Testis (tissue), 3 donors: ENCODE results near the gene CEMIP. TPM values are rescaled to one million over a fixed set of nuclear protein-coding genes. Genes with fewer than 3 reads are reported as not detected.

Experiments
- DNase-seq: peaks from one replicate; pipeline ENCODE4 v3.0.0-alpha.2; 2019
- H3K27ac ChIP-seq, 2 donors: fragments of 200-600 bp; sonication (generic); one replicate each; pipeline ENCODE4 v1.5.1; 2019
- H3K27me3 ChIP-seq: fragments of 200-600 bp; sonication (generic); one replicate; pipeline ENCODE4 v1.5.1; 2019
- H3K36me3 ChIP-seq: fragments of 200-600 bp; sonication (generic); one replicate; pipeline ENCODE4 v1.5.1; 2017; ENCODE audit warnings: low read depth; ENCODE audit errors: missing control alignments
- H3K4me1 ChIP-seq: fragments of 200-600 bp; sonication (generic); one replicate; pipeline ENCODE4 v1.5.1; 2019
- H3K4me3 ChIP-seq, 2 donors: fragments of 200-600 bp; sonication (generic); one replicate each; pipeline ENCODE4 v1.5.1; 2017 to 2019
- H3K9me3 ChIP-seq: fragments of 200-600 bp; sonication (generic); one replicate; pipeline ENCODE4 v1.5.1; 2017
- CTCF ChIP-seq, 3 experiments: fragments of 450-650 bp in 2 of 3; fragments of 200-600 bp in 1 of 3; sonication (generic) in 1 of 3; IDR thresholded peaks; one replicate each; pipeline ENCODE4 v1.5.1; 2016 to 2019; ENCODE audit warnings: antibody characterized with exemption in 3 of 3, mild to moderate bottlenecking in 2 of 3, moderate library complexity in 1 of 3
- POLR2A ChIP-seq: fragments of 450-650 bp; IDR thresholded peaks from one replicate; pipeline ENCODE4 v1.6.1; 2017; ENCODE audit warnings: antibody characterized with exemption, mild to moderate bottlenecking, moderate library complexity
- WGBS, 2 donors: methylation state at CpG; one replicate each; pipeline ENCODE4 v1.1.5; 2018; 5-methylcytosine and 5-hydroxymethylcytosine counted together
- intact Hi-C: fragments of 100-400 bp; cut with DNase I; formaldehyde crosslinking; loops from one replicate; pipeline ENCODE4 v1.15.1; 2023; ENCODE audit warnings: low total_unique reads
- polyA plus RNA-seq: library from polyadenylated mRNA; stranded (reverse); fragments of 350-450 nt; fragmentation: Illumina TruSeq; extraction: RNeasy Lipid Tissue Mini Kit (QIAGEN cat#74804); gene quantifications from one replicate; pipeline ENCODE4 v1.2.3, GENCODE V29; 2014; ENCODE audit warnings: low read depth, low replicate concordance; ENCODE audit not compliant: insufficient read depth
- total RNA-seq, 2 donors: library from RNA; depleted of rRNA; stranded (reverse); fragments of >200 nt; gene quantifications; one replicate each; pipeline ENCODE4 v1.2.3, GENCODE V29; 2016

CEMIP gene
- total and polyA plus RNA-seq, 3 donors from 2014 or later, result 7.5 to 21.5 (median 8.3) TPM

- Histone ChIP-seq H3K4me3 (no peak overlapping the region), H3K4me1 (no peaks in the 10 kb centered on the region), H3K36me3 (no peaks in the 10 kb centered on the region), H3K27ac (no peak overlapping the region), H3K27me3 (no peaks in the 10 kb centered on the region), H3K9me3 (no peaks in the 10 kb centered on the region)
- no peak for DNase-seq
- 76 to 84% methylated on average over 7 of the region's 7 CpGs for WGBS, 2 donors
- intact Hi-C loops, result no loop called here
- TF ChIP-seq POLR2A (no peak), CTCF (IDR thresholded peaks at IDR 0.05) (no peak)
These were observed 52.5 kb downstream of the CEMIP start for GRCh38 chr15:80831606-80832224.

GRCh38 chr15:80832686-80833085 is 53.5 kb downstream of the CEMIP start:
- H3K9me3 ChIP-seq, result no peaks in the 10 kb centered on the region
- no peaks in the 10 kb centered on the region for H3K27me3 ChIP-seq
- intact Hi-C loops, result no loop called here
- no peak overlapping the region for H3K4me3 ChIP-seq
- H3K4me1 ChIP-seq, result no peaks in the 10 kb centered on the region
- no peaks in the 10 kb centered on the region for H3K36me3 ChIP-seq
- H3K27ac ChIP-seq, result no peak overlapping the region
- TF ChIP-seq POLR2A, result no peak
- no peak for TF ChIP-seq CTCF (IDR thresholded peaks at IDR 0.05)
- DNase-seq, result no peak
- WGBS, 2 donors, result 61 to 68% methylated on average over 3 of the region's 3 CpGs

GRCh38 chr15:80834402-80834801 is 55.2 kb downstream of the CEMIP start:
- intact Hi-C loops, result no loop called here

DNA sequence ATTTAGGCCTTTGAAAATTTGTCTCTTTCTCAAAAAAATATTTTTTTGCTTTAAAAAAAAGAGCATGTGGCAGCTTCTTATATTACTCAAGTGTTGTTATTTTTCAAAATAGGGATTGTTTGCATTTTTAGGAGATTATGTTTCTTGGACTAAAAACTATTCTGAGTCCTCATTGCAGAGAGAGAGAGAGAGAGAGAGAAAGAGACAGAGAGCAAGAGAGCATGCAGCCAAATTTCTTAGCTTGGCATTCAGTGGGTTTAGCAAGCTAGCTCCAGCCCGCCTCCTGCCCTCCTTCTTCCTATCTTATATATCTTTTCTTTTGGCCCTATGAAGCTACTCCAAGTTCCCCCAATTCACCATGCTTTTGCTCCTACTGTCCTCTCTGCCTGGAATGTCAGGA is 55.7 kb downstream of the CEMIP start:
- Histone ChIP-seq H3K9me3 (no peaks in the 10 kb centered on the region), H3K27me3 (no peaks in the 10 kb centered on the region), H3K27ac (no peak overlapping the region), H3K36me3 (no peaks in the 10 kb centered on the region), H3K4me3 (no peak overlapping the region), H3K4me1 (no peaks in the 10 kb centered on the region)
- TF ChIP-seq POLR2A, result no peak
- no peak for TF ChIP-seq CTCF (IDR thresholded peaks at IDR 0.05)
- 88% methylated on average over 1 of the region's 1 CpG for WGBS, 2 donors
- intact Hi-C loops, result no loop called here
- DNase-seq, result no peak

More at GRCh38 chr15:80834402-80834801, 55.2 kb downstream of the CEMIP start:
- no peaks in the 10 kb centered on the region for H3K36me3 ChIP-seq
- H3K9me3 ChIP-seq, result no peaks in the 10 kb centered on the region
- H3K4me1 ChIP-seq, result no peaks in the 10 kb centered on the region
- WGBS, 2 donors, result 86 to 94% methylated on average over 2 of the region's 2 CpGs
- no peaks in the 10 kb centered on the region for H3K27me3 ChIP-seq
- H3K4me3 ChIP-seq, result no peak overlapping the region
- TF ChIP-seq CTCF (IDR thresholded peaks at IDR 0.05), result no peak
- TF ChIP-seq POLR2A, result no peak
- no peak overlapping the region for H3K27ac ChIP-seq
- no peak for DNase-seq

GRCh38 chr15:80835336-80835735 is 56.2 kb downstream of the CEMIP start:
- no peak for DNase-seq
- no peaks in the 10 kb centered on the region for H3K9me3 ChIP-seq
- no peaks in the 10 kb centered on the region for H3K4me1 ChIP-seq
- intact Hi-C loops, result no loop called here
- H3K4me3 ChIP-seq, result no peak overlapping the region
- WGBS, 2 donors, result 70 to 87% methylated on average over 4 of the region's 4 CpGs
- H3K27me3 ChIP-seq, result no peaks in the 10 kb centered on the region
- no peak overlapping the region for H3K27ac ChIP-seq
- H3K36me3 ChIP-seq, result no peaks in the 10 kb centered on the region
- TF ChIP-seq POLR2A (no peak), CTCF (IDR thresholded peaks at IDR 0.05) (no peak)
